Stimulated activated CD4-positive, alpha-beta T cell treated with anti-CD3 and anti-CD28 coated beads, Interleukin-15, amount 100 ng/mL, for 24 hours (primary cell): ENCODE data around the gene SF3A1.
A peak's percentile ranks its signal among the peaks of the same experiment; 100 is the strongest.
"Not testable (repeated sequence)": the region's sequence is repeated elsewhere in the genome, so short reads cannot be mapped to it uniquely, and the experiment has no call there.

Experiments
- DNase-seq: peaks from one replicate; pipeline ENCODE4 v3.0.0-alpha.2; 2020

SF3A1 gene

GRCh38 chr22:30356449-30357235 is at the start of gene SF3A1, which contains the start of gene CCDC157:
TSS of gene SF3A1 (minus strand) at chr22:30356894. CDS start at chr22:30356792, 102 bp downstream.
TSS of gene CCDC157 (plus strand) at chr22:30357007. CDS start at chr22:30366001, 8,994 bp downstream.
- DNase-seq = peak; percentile 92

- no peak for DNase-seq
Measured at GRCh38 chr22:30406400-30406799, 49.7 kb upstream of the SF3A1 start.

- DNase-seq = no peak
Measured at GRCh38 chr22:30405731-30406130, 49.0 kb upstream of the SF3A1 start.

- DNase-seq = no peak
Measured at GRCh38 chr22:30404307-30404706, 47.6 kb upstream of the SF3A1 start.

GRCh38 chr22:30402766-30403104 is 46.0 kb upstream of the SF3A1 start:
- DNase-seq = not testable (repeated sequence)

GRCh38 chr22:30402028-30402765 is 45.5 kb upstream of the SF3A1 start:
- no peak for DNase-seq

- not testable (repeated sequence) for DNase-seq
Measured at GRCh38 chr22:30401024-30401423, 44.3 kb upstream of the SF3A1 start.

GRCh38 chr22:30400159-30400558 is 43.5 kb upstream of the SF3A1 start:
- DNase-seq = no peak

GRCh38 chr22:30399718-30400117 is 43.0 kb upstream of the SF3A1 start:
- DNase-seq = no peak

- no peak for DNase-seq
Measured at GRCh38 chr22:30398685-30399680, 42.3 kb upstream of the SF3A1 start.

- DNase-seq = no peak
Measured at GRCh38 chr22:30397656-30398635, 41.3 kb upstream of the SF3A1 start.

- peak; percentile 86 for DNase-seq
Measured at GRCh38 chr22:30396871-30397655, 40.4 kb upstream of the SF3A1 start, which contains the start of gene SEC14L2. TSS of gene SEC14L2 (plus strand) at chr22:30397018. CDS start at chr22:30397117, 99 bp downstream.

GRCh38 chr22:30393885-30394284 is 37.2 kb upstream of the SF3A1 start:
- no peak for DNase-seq

- no peak for DNase-seq
Measured at GRCh38 chr22:30393322-30393680, 36.6 kb upstream of the SF3A1 start.

- DNase-seq = no peak
Measured at GRCh38 chr22:30392661-30393321, 36.1 kb upstream of the SF3A1 start.

GRCh38 chr22:30390974-30391691 is 34.4 kb upstream of the SF3A1 start:
- DNase-seq = peak; percentile 87

GRCh38 chr22:30386960-30387827 is 30.5 kb upstream of the SF3A1 start, which contains the start of gene RNF215:
TSS of gene RNF215 (minus strand) at chr22:30387411. CDS start at chr22:30387313, 98 bp downstream.
- DNase-seq = peak; percentile 83

- DNase-seq = no peak
Measured at GRCh38 chr22:30386608-30386959, 29.9 kb upstream of the SF3A1 start.
